Endothelial cell (in vitro differentiated cells): ENCODE measurements around the gene MAP4. TPM values are rescaled to one million over a fixed set of nuclear protein-coding genes. Genes with fewer than 3 reads are reported as not detected.
A peak's percentile ranks its signal among the peaks of the same experiment; 100 is the strongest.

Experiments
- DNase-seq: peaks from one replicate; pipeline ENCODE4 v3.0.0; 2021; ENCODE audit warnings: low spot score
- H3K27ac Mint-ChIP-seq: one replicate; pipeline ENCODE4 v1.8.0; 2021; ENCODE audit warnings: mixed read lengths, inconsistent platforms; ENCODE audit not compliant: unreplicated experiment
- H3K27me3 Mint-ChIP-seq: one replicate; pipeline ENCODE4 v1.8.0; 2021; ENCODE audit warnings: mild to moderate bottlenecking, moderate library complexity, mixed read lengths, inconsistent platforms; ENCODE audit not compliant: unreplicated experiment
- H3K36me3 Mint-ChIP-seq: one replicate; pipeline ENCODE4 v1.8.0; 2021; ENCODE audit warnings: mild to moderate bottlenecking, low read depth, mixed read lengths, inconsistent platforms; ENCODE audit not compliant: unreplicated experiment
- H3K4me1 Mint-ChIP-seq: one replicate; pipeline ENCODE4 v1.8.0; 2021; ENCODE audit warnings: mild to moderate bottlenecking, mixed read lengths, inconsistent platforms; ENCODE audit not compliant: unreplicated experiment
- H3K4me3 Mint-ChIP-seq: one replicate; pipeline ENCODE4 v1.8.0; 2021; ENCODE audit warnings: mild to moderate bottlenecking, mixed read lengths, inconsistent platforms; ENCODE audit not compliant: unreplicated experiment
- H3K9me3 Mint-ChIP-seq: one replicate; pipeline ENCODE4 v1.8.0; 2021; ENCODE audit warnings: mixed read lengths, inconsistent platforms; ENCODE audit not compliant: unreplicated experiment
- total RNA-seq: library from RNA; stranded (reverse); fragmentation: NEBNext Ultra II Directional; extraction: Animal tissue kit (Norgen Biotek cat#: 25700); gene quantifications from one replicate; pipeline ENCODE4 v1.2.1, GENCODE V29; 2021; ENCODE audit not compliant: unreplicated experiment
- TF ChIP-seq, protein P1 (sequence below): fragments of 200-600 bp; sonication (generic); IDR thresholded peaks from one replicate; pipeline ENCODE4 v1.5.0; 2021; ENCODE audit warnings: antibody characterized with exemption; ENCODE audit not compliant: unreplicated experiment

The MAP4 gene
- total RNA-seq, 1 donor from 2014 or later: 155 TPM

DNA sequence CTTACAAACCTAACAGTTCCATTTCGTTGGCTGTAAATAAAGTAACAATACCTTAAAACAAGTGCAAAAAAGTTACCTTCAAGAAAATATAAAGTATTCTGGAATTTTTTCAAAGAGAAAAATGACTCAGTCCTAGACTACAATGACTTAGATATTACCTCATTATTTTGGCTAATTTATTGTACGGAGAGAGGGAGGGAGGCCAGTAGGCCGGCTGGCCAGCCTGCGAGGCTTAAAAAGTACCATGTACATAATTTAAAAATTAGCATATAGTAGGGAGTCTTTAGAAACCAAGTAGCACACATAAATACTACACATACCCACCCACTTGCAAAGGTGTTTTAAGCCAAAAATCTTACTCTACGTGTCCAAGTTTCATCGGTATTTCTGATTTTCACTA lies 41.9 kb upstream of the MAP4 start:
- Mint-ChIP-seq H3K36me3 (peaks cover 11% of the 10 kb centered on the region), H3K4me3 (no peak overlapping the region), H3K9me3 (no peaks in the 10 kb centered on the region), H3K27me3 (no peaks in the 10 kb centered on the region), H3K27ac (no peak overlapping the region), H3K4me1 (no peaks in the 10 kb centered on the region)
- DNase-seq: no peak
- TF ChIP-seq, protein P1, sequence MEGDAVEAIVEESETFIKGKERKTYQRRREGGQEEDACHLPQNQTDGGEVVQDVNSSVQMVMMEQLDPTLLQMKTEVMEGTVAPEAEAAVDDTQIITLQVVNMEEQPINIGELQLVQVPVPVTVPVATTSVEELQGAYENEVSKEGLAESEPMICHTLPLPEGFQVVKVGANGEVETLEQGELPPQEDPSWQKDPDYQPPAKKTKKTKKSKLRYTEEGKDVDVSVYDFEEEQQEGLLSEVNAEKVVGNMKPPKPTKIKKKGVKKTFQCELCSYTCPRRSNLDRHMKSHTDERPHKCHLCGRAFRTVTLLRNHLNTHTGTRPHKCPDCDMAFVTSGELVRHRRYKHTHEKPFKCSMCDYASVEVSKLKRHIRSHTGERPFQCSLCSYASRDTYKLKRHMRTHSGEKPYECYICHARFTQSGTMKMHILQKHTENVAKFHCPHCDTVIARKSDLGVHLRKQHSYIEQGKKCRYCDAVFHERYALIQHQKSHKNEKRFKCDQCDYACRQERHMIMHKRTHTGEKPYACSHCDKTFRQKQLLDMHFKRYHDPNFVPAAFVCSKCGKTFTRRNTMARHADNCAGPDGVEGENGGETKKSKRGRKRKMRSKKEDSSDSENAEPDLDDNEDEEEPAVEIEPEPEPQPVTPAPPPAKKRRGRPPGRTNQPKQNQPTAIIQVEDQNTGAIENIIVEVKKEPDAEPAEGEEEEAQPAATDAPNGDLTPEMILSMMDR: no peak

DNA sequence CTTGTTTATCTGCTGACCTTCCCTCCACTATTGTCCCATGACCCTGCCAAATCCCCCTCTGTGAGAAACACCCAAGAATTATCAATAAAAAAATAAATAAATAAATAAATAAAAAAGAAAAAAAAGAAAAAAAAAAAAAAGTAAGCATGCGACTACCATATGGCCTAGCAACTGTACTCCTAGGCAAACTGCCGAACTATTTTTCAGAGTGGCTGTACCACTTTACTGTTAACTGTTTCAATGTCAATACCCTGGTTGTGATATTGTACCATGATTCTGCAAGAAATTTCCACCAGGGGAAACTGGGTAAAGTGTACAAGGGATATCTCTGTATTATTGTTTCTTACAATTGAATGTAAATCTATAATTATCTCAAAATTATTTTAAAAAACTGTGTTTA lies 41.3 kb upstream of the MAP4 start:
- TF ChIP-seq, protein P1: no peak
- no peaks in the 10 kb centered on the region for H3K9me3 Mint-ChIP-seq
- H3K27ac Mint-ChIP-seq: no peak overlapping the region
- H3K4me3 Mint-ChIP-seq: no peak overlapping the region
- DNase-seq: no peak
- H3K27me3 Mint-ChIP-seq: no peaks in the 10 kb centered on the region
- H3K36me3 Mint-ChIP-seq: peaks cover 11% of the 10 kb centered on the region
- no peaks in the 10 kb centered on the region for H3K4me1 Mint-ChIP-seq

DNA sequence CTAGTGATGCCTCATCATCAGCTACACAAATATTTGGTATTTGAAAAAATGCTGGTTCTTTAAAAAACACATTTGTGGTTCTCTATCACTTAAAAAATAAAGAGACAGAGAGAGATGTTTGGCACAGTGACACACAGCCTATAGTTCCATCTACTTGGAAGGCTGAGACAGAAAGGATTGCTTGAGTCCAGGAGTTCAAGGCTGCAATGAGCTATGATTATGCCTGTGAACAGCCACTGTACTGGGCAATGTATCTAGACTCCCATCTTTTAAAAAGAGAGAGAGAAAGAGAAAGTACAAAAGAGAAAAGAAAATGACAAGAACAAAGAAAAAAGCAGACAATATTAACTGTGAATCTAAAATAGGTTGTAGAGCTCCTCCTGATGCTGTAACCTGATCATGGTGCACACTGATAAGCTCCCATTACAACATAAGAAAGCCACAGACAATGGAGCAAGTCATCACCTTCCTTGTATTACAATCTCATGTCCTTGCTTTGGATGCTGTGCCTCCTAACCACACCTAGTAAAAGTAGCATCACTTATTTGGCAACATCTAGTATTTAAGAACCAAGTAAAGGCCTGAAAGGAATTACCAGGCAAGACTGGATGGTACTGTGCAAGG lies 31.7 kb upstream of the MAP4 start:
- DNase-seq: no peak
- Mint-ChIP-seq H3K27ac (no peak overlapping the region), H3K4me3 (no peak overlapping the region), H3K36me3 (peaks cover 13% of the 10 kb centered on the region), H3K4me1 (peaks cover 5% of the 10 kb centered on the region), H3K27me3 (peaks cover 2% of the 10 kb centered on the region), H3K9me3 (no peaks in the 10 kb centered on the region)
- TF ChIP-seq, protein P1: no peak

DNA sequence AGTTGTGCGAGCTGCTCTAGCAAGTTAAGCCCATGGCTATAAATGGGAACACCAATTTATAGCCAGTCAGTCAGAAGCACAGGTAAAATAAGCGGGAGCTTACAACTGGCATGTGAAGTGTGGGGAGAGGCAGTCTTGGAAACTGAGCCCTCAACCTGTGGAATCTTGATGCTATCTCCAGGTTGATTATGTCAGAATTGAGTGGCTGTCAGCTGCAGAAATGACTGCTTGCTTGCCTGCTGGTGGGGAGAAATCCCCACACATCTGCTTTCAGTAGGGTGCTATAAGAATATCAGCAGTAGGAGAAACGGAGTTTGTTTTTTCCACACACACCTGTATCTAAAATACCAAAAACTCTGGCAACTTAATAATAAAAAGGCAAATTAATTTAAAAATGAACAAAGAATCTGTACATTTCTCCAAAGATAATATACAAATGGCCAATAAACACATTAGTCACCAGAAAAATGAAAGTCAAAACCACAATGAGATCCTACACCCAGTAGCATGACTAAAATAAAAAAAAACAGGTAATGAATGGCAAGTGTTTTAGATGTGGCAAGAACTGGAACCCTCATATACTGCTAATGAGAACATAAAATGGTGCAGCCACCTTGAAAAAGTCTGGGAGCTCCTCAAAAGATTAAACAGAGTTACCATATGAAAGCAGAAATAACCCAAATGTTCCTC lies 26.0 kb upstream of the MAP4 start:
- H3K4me1 Mint-ChIP-seq: peaks cover 5% of the 10 kb centered on the region
- no peaks in the 10 kb centered on the region for H3K27me3 Mint-ChIP-seq
- H3K4me3 Mint-ChIP-seq: no peak overlapping the region
- no peak overlapping the region for H3K27ac Mint-ChIP-seq
- DNase-seq: no peak
- H3K36me3 Mint-ChIP-seq: peaks cover 2% of the 10 kb centered on the region
- TF ChIP-seq, protein P1: no peak
- no peaks in the 10 kb centered on the region for H3K9me3 Mint-ChIP-seq

DNA sequence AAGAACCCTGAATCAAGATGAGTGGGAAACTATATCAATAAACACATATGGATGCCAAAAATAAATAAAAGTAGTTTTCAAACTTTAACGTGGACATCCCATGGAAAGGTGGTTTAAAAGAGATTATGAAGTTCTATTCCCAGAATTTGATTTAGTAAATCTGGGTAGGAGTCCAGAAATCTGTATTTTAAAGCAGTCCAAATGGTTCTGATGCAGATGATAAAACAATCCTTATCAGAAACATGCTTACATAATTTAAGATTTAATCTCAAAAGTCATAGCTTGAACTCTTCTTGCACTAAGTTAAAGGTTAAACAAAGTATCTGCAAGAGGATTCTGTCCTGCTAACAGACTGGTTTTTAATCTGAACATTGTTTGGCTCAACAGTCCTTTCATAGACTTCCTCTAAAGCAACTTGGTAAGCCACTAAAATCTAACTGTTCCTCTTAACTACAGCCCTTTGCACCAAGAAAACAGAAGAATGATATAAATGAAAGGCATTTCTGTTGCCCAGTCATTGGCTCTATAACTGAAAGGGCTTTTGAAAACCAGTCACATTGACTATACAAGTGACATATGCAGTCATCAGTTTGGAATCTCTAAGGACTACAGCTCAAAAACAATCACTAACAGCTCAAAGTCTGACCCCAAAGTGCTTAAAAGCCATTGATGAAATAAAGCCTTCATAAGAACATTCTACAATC lies 23.4 kb upstream of the MAP4 start:
- H3K27me3 Mint-ChIP-seq: no peaks in the 10 kb centered on the region
- H3K4me1 Mint-ChIP-seq: peaks cover 5% of the 10 kb centered on the region
- no peak overlapping the region for H3K4me3 Mint-ChIP-seq
- H3K36me3 Mint-ChIP-seq: no peaks in the 10 kb centered on the region
- peak overlapping the region; percentile 67 for H3K27ac Mint-ChIP-seq
- TF ChIP-seq, protein P1: no peak
- no peaks in the 10 kb centered on the region for H3K9me3 Mint-ChIP-seq
- no peak for DNase-seq
